NCI-H748 (cell line): Measurements from ENCODE around the gene CRADD.

Source experiments
- DNase-seq: peaks from one replicate; lab custom pipeline; 2025; ENCODE audit not compliant: unreplicated experiment; lab: John Stamatoyannopoulos, UW

Gene CRADD

GRCh38 chr12:93831374-93831773 lies 154.2 kb downstream of the CRADD start:
- DNase-seq: no peak

DNA sequence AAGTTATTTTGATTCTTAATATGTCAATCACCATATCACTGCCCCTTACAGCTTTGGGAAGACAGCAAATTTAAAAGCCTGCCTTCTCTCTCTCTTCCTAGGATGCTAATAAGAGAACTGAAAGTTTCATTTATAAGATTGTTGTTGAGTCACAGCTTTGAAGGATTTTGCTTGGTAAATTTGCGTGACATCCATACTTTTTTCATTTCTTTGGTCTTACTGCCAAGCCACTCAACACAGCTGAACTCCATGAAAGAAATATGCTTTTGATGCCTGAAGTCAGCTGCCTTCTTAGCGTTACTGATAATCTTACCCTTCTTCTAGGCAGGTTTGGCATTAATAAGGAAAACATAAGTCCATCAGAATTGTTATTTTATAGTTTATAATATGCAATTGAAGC lies 155.0 kb downstream of the CRADD start:
- no peak for DNase-seq

DNA sequence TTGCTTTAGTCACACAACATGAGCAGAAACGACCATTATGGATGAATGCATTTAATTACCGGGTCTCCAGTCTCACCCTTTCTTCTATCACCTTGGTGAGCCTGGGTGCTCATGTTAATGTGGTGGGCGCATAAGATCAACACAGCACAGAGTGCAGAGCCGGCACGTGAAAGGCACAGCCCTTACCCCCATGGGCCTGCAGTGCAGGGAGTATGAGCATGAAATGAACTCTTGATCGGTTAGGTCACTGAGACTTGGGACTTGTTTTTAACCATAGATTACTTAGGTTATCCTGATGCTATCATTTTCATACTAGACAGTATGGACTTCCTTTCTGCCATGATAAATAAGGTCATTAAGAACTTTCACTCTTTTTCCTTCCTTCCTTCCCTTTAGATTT lies 156.8 kb downstream of the CRADD start:
- DNase-seq: no peak

DNA sequence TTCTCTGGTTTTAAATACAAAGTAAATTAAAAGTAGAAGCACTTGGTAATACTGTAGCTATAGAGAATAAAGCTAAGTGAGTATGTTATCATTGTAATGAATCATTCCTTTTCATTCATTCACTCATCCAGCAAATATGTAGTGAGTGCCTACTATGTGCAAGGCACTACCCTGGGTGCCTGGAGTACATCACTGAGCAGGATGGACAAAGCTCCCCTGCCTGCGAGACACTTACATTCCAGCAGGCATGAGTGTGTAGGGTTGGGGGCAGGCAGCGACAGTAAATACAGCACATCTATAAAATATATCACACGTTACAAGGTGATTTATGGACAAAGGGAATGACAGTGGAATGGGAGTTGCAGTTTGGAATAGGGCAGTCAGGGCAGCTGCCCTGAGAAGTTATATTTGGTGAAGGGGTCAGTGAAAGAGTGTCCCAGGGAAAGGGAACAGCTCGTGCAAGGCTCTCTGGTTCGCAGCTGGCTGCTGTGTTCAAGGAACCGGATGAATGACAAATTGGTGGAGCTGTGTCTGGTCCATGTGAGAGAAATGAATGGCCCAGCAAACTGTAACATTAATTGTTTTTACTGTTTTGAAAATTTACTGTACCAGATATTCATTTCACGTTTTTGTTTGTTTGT lies 159.6 kb downstream of the CRADD start:
- DNase-seq: no peak

GRCh38 chr12:93838193-93838592 lies 161.0 kb downstream of the CRADD start:
- DNase-seq: peak; percentile 31

DNA sequence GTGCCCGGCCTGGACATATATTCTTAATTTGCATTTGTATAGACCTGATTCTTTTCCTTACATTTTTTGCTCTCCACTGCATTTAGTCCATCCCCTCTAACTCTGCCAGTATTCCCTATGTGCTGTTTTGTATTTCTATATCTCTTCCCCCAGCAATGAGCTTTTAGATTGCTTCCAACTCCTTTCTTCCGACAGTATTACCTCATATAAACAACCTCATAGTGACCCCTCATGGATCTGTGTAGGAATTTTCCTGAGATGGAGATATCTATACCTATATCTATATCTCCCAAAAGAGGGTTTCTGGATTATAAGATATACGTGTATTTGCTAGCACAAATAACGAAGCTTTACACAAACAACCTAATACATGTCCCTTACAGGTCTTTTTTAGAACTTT lies 161.9 kb downstream of the CRADD start:
- peak; percentile 20 for DNase-seq

DNA sequence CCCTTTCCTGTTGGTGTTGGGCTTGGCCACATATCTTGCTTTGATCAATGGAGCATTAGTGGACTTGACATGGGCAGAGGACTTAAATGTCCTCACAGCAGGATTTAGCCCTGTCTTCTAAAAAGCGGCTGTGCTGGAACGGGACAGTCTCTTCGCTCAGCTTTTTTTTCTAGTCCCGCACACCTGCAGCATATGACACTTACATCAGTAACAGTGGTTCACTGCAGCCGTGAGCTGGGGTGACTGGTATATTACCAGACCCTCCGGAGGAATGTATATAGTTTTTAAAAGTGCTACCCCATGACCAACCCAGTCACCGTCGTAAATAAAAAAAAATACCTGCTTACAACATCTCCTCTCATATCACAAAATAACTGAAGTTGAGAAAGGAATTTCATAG lies 164.5 kb downstream of the CRADD start:
- DNase-seq: no peak

- no peak for DNase-seq
Observed at GRCh38 chr12:93844164-93844784, 167.1 kb downstream of the CRADD start.

GRCh38 chr12:93846936-93847516 lies 169.9 kb downstream of the CRADD start:
- DNase-seq: no peak

GRCh38 chr12:93847517-93848474 lies 170.6 kb downstream of the CRADD start:
- no peak for DNase-seq

DNA sequence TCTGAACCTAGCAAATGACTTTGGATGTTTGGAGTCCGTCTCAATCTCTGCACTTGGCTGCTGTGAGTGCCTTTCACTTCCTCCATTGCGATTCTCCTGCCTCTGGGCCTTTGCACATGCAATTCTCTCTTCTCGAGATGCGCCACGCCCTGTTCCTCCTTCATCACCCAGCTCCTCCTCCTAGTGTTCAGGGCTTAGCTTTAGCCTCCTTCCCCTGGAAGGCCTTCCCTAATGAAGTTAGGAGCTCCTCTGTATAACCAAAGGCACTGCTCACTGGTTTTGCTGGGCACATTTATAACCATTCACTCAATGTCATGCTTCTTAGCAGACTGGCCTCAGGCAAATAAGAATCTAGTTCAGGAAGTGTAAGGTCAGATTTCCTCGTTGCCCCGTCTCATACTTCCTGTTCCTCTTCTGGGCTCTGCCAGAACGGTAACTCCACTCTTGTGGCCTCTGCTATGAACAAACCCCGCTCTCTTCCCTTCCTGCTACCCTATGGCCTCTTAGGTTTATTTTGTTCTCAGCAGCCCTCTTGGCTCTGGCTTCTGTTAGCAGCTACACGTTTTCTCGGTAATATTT lies 171.4 kb downstream of the CRADD start:
- no peak for DNase-seq

DNA sequence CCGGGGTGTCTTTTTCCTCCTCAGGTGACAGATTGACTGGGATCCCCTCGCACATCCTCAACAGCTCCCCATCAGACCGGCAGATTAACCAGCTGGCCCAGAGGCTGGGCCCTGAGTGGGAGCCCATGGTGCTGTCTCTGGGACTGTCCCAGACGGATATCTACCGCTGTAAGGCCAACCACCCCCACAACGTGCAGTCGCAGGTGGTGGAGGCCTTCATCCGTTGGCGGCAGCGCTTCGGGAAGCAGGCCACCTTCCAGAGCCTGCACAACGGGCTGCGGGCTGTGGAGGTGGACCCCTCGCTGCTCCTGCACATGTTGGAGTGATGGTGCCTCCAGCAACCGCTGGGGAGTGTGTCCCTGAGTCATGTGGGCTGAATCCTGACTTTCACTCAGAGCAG lies 172.8 kb downstream of the CRADD start:
- no peak for DNase-seq

GRCh38 chr12:93850481-93851256 lies 173.5 kb downstream of the CRADD start:
- DNase-seq: no peak

- no peak for DNase-seq
Observed at GRCh38 chr12:93851257-93851671, 174.1 kb downstream of the CRADD start.

GRCh38 chr12:93852173-93852591 lies 175.0 kb downstream of the CRADD start:
- DNase-seq: no peak

DNA sequence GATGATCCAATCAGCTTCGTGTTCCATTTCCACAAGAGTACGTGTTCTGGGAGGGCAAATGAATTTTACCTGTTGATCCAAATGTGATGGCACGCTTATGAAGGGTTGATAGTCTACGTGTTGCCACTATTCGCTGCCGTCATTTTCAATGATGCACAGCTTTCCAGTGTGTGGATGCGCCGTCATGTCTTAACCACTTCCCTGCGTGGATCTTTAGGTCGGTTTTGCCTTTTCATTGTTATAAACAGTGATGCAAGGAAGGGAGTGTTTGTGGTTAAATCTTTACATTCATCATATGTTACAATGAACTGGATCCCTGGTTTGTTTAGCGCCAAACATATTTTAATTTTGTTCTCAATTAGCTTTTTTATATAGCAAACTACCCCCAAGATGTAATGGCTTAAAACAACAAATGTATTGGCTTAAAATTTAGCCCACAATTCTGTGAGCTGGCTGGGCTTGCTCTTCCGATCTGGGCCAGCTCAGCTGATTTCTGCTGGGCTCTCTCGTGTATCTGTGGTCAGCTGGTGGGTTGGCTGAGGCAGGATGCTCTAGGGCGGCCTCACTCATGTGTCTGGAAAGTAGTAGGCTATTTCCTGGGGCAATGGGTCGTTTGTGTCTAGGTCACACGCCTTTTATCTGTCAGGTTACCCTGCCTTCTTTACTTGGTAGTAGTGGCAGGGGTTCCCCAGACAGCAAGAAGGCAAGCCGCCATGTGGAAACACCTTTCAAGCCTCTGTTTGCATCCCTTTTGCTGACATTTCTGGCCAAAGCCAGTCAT lies 176.7 kb downstream of the CRADD start:
- DNase-seq: no peak

- DNase-seq: no peak
Observed at GRCh38 chr12:93855261-93855660, 178.1 kb downstream of the CRADD start.

- no peak for DNase-seq
Observed at GRCh38 chr12:93856611-93857010, 179.4 kb downstream of the CRADD start.

DNA sequence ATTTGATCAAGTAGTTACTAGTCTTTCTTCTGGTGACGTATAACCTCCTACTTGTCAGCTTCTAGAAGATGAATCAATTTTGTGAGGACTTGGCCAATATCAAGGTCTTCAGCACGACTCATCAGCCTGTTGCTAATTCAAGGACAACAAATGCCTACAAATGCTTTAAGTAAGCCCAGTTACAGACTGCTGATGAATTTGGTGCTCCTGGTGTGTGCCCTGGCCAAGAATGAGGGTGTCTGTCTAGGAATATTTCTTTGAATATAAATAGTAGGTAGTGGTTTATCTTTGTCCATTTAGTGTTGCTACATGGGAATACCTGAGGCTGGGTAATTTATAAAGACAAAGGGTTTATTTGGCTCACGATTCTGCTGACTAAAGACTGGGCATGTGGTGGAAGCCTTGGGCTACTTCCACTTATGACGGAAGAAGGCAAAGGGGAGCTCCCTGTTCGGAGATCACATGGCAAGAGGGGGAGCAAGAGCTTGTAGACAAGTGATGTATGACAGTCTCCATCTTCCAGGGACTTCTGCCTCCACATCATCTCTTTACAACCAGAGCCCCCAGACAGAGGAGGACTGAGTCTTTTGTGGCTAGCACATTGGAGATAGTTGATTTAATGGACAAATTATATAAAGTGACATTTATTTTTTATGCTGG lies 180.2 kb downstream of the CRADD start:
- no peak for DNase-seq
